Ovary (tissue), 3 donors: ENCODE results near the gene CTBP1.

ENCODE experiments used
- CTCF ChIP-seq, 3 donors: fragments of 450-650 bp in 2 of 3; fragments of 200-600 bp in 1 of 3; IDR thresholded peaks; one replicate each; pipeline versions ENCODE4 v1.5.1 to v1.8.0; 2016 to 2022; ENCODE audit warnings: antibody characterized with exemption in 3 of 3, mild to moderate bottlenecking in 1 of 3
- EP300 ChIP-seq: sonication (generic); formaldehyde crosslinking; IDR thresholded peaks from one replicate; pipeline ENCODE4 v1.6.1; 2017; ENCODE audit warnings: antibody characterized with exemption
- POLR2A ChIP-seq: fragments of 450-650 bp; IDR thresholded peaks from one replicate; pipeline ENCODE4 v1.6.1; 2017; ENCODE audit warnings: antibody characterized with exemption, mild to moderate bottlenecking, moderate library complexity
- donor health status: DM: no; HTN: no; CAD: no.

DNA sequence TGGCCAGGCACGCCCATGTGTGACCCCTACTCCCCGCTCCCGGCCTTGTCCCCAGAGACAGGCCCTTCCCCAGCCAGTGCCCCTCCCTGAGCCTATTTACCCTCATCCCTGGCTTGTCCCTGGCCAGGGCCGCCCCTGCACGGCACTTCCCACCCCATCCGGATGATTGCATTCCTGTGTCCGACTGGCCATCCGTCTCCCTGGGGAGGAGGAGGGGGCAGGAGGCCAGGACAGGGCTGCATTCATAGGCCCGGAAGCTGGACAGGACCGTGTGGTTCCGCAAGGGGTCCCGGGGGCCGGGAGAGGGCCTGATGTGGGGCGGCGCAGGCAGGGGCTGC, 22.8 kb downstream of the CTBP1 start:
- TF ChIP-seq CTCF (IDR thresholded peaks at IDR 0.05) (no peak), POLR2A (no peak), EP300 (no peak)
